Thoracic aorta (tissue), 2 donors: Measurements from ENCODE around the gene UNC5A. TPM values are rescaled to one million over a fixed set of nuclear protein-coding genes. Genes with fewer than 3 reads are reported as not detected.

Experiments used
- ATAC-seq: fragments of 150-250 bp; one replicate; pipeline ENCODE4 v1.8.0; 2017; ENCODE audit warnings: low read depth; ENCODE audit not compliant: insufficient number of reproducible peaks, low FRiP score
- DNase-seq: peaks from one replicate; pipeline ENCODE4 v3.0.0-alpha.2; 2020; ENCODE audit warnings: low spot score
- H3K27ac ChIP-seq, 2 donors: fragments of 200-600 bp; sonication (generic); 1 replicate in 1 of 2; 2 replicates in 1 of 2; pipeline ENCODE4 v1.5.1; 2016; ENCODE audit warnings: mild to moderate bottlenecking in 2 of 2, moderate library complexity in 2 of 2
- H3K27me3 ChIP-seq: fragments of 200-600 bp; sonication (generic); replicated peaks from 2 replicates; pipeline ENCODE4 v1.6.0; 2016; ENCODE audit warnings: mild to moderate bottlenecking; ENCODE audit not compliant: insufficient read depth
- H3K36me3 ChIP-seq: fragments of 200-600 bp; sonication (generic); one replicate; pipeline ENCODE4 v1.5.1; 2016
- H3K4me1 ChIP-seq, 2 donors: fragments of 200-600 bp; sonication (generic); 1 replicate in 1 of 2; 2 replicates in 1 of 2; pipeline versions ENCODE4 v1.5.1 to v1.6.0; 2016; ENCODE audit warnings: low read depth in 2 of 2, mild to moderate bottlenecking in 1 of 2; ENCODE audit not compliant: control insufficient read depth in 1 of 2
- H3K4me3 ChIP-seq: fragments of 200-600 bp; sonication (generic); 2 replicates; pipeline ENCODE4 v1.5.1; 2016; ENCODE audit warnings: mild to moderate bottlenecking
- H3K9me3 ChIP-seq: fragments of 200-600 bp; sonication (generic); 2 replicates; pipeline ENCODE4 v1.5.1; 2016
- total RNA-seq, 2 donors: library from RNA; depleted of rRNA; stranded (reverse); fragments of >200 nt; gene quantifications; one replicate each; pipeline versions ENCODE4 v1.1.0 to v1.2.3, GENCODE V29; 2016
- TF ChIP-seq, protein P1 (sequence below): fragments of 200-600 bp; sonication (generic); IDR thresholded peaks from one replicate; pipeline ENCODE4 v1.5.1; 2019; ENCODE audit warnings: antibody characterized with exemption

UNC5A gene
- total RNA-seq, 2 donors from 2014 or later: not detected

DNA sequence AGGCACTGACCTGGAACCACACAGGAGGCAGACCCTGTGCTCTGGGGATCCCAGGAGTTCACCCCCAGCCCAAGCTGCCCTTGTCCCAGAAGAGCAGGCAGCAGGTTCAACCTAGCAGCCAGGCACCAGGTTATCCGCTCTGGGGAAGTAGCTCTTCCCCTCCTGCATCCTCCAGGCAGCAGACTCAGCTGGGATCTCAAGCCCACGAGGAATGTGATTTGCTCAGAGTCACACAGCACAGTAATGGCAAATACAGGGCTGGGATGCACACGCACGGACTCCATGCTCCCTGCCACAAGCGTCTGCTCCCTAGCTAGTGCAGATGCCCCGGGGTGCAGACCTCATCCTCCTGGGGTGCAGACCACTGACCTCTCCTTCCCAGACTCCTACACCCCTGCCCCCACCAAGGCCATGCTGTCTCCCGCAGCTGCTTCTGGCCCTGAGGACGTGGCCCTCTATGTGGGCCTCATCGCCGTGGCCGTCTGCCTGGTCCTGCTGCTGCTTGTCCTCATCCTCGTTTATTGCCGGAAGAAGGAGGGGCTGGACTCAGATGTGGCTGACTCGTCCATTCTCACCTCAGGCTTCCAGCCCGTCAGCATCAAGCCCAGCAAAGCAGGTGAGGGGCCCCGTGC is 63.3 kb downstream of the UNC5A start:
- DNase-seq (no peak), ATAC-seq (no peak)
- Histone ChIP-seq H3K9me3 (no peaks in the 10 kb centered on the region), H3K4me1 (no peaks in the 10 kb centered on the region), H3K36me3 (no peaks in the 10 kb centered on the region), H3K27ac (no peak overlapping the region), H3K27me3 (no peaks in the 10 kb centered on the region), H3K4me3 (no peak overlapping the region)
- TF ChIP-seq, protein P1, sequence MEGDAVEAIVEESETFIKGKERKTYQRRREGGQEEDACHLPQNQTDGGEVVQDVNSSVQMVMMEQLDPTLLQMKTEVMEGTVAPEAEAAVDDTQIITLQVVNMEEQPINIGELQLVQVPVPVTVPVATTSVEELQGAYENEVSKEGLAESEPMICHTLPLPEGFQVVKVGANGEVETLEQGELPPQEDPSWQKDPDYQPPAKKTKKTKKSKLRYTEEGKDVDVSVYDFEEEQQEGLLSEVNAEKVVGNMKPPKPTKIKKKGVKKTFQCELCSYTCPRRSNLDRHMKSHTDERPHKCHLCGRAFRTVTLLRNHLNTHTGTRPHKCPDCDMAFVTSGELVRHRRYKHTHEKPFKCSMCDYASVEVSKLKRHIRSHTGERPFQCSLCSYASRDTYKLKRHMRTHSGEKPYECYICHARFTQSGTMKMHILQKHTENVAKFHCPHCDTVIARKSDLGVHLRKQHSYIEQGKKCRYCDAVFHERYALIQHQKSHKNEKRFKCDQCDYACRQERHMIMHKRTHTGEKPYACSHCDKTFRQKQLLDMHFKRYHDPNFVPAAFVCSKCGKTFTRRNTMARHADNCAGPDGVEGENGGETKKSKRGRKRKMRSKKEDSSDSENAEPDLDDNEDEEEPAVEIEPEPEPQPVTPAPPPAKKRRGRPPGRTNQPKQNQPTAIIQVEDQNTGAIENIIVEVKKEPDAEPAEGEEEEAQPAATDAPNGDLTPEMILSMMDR: no peak

DNA sequence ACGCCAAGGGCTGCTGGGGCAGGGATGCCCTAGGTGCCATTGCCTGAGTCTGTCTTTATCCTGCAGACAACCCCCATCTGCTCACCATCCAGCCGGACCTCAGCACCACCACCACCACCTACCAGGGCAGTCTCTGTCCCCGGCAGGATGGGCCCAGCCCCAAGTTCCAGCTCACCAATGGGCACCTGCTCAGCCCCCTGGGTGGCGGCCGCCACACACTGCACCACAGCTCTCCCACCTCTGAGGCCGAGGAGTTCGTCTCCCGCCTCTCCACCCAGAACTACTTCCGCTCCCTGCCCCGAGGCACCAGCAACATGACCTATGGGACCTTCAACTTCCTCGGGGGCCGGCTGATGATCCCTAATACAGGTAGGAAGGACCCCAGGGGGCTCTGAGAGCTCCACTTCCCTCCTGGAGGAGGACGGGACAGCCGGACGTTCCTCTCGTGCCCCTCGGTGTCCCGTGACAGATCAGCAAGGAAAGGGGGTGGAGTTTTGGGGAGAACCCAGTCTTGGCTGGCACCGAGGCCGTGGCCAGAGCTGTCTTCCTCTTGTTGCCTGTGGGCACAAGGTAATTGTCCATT is 63.9 kb downstream of the UNC5A start:
- DNase-seq: no peak
- Histone ChIP-seq H3K27ac (no peak overlapping the region), H3K9me3 (no peaks in the 10 kb centered on the region), H3K36me3 (no peaks in the 10 kb centered on the region), H3K4me1 (no peaks in the 10 kb centered on the region), H3K4me3 (no peak overlapping the region), H3K27me3 (no peaks in the 10 kb centered on the region)
- TF ChIP-seq, protein P1: no peak
- no peak for ATAC-seq

DNA sequence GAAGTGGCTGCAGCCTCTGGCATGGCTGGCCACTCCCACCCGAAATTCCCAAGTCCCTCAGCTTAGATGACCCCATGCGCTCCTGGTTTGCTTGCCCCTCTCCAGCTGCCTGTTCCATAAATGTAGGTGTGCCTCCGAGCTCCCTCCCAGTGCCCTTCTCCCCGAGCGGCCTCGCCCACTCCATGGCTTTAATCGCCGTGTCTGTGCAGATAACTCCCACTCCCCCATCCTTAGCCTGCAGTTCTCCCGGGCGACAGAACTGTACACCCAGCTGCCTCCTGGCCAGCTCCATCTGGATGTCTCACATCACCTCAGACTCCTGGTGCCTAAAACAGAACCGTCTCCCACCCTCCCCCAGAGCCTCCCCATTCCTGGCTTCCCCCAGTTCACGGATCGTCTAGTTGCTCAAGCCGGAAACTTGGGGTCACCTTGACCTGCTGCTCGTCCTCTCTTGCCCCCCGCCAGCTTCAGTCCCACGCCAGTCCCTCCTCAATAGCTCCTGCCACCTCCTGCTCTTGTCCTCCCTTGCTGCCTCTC is 64.7 kb downstream of the UNC5A start:
- no peaks in the 10 kb centered on the region for H3K36me3 ChIP-seq
- DNase-seq (no peak), ATAC-seq (no peak)
- H3K27ac ChIP-seq: no peak overlapping the region
- H3K4me3 ChIP-seq: no peak overlapping the region
- no peaks in the 10 kb centered on the region for H3K9me3 ChIP-seq
- H3K27me3 ChIP-seq: no peaks in the 10 kb centered on the region
- TF ChIP-seq, protein P1: no peak
- H3K4me1 ChIP-seq: no peaks in the 10 kb centered on the region

- Histone ChIP-seq H3K4me1 (no peaks in the 10 kb centered on the region), H3K36me3 (no peaks in the 10 kb centered on the region), H3K4me3 (no peak overlapping the region), H3K27ac (no peak overlapping the region), H3K9me3 (no peaks in the 10 kb centered on the region), H3K27me3 (no peaks in the 10 kb centered on the region)
- ATAC-seq (no peak), DNase-seq (no peak)
- TF ChIP-seq, protein P1: no peak
These were observed 65.6 kb downstream of the UNC5A start for GRCh38 chr5:176875783-176876505.
